Hepatocyte (in vitro differentiated cells): Measurements from ENCODE around the gene PRND.
A peak's percentile ranks its signal among the peaks of the same experiment; 100 is the strongest.

ENCODE experiments used
- EZH2 ChIP-seq: fragments of 200-600 bp; sonication (generic); IDR thresholded peaks from 2 replicates; pipeline ENCODE4 v1.6.1; 2016; ENCODE audit warnings: antibody characterized with exemption, mild to moderate bottlenecking, borderline replicate concordance
- EZH2phosphoT487 ChIP-seq: fragments of 200-600 bp; sonication (generic); IDR thresholded peaks from one replicate; pipeline ENCODE4 v1.6.1; 2018; ENCODE audit warnings: antibody characterized with exemption, mild to moderate bottlenecking, low read depth, moderate library complexity; ENCODE audit not compliant: unreplicated experiment, severe bottlenecking
- TF ChIP-seq, protein P1 (sequence below): fragments of 200-600 bp; sonication (generic); IDR thresholded peaks from 2 replicates; pipeline ENCODE4 v1.5.1; 2016; ENCODE audit warnings: antibody characterized with exemption, mild to moderate bottlenecking; ENCODE audit not compliant: poor library complexity

DNA sequence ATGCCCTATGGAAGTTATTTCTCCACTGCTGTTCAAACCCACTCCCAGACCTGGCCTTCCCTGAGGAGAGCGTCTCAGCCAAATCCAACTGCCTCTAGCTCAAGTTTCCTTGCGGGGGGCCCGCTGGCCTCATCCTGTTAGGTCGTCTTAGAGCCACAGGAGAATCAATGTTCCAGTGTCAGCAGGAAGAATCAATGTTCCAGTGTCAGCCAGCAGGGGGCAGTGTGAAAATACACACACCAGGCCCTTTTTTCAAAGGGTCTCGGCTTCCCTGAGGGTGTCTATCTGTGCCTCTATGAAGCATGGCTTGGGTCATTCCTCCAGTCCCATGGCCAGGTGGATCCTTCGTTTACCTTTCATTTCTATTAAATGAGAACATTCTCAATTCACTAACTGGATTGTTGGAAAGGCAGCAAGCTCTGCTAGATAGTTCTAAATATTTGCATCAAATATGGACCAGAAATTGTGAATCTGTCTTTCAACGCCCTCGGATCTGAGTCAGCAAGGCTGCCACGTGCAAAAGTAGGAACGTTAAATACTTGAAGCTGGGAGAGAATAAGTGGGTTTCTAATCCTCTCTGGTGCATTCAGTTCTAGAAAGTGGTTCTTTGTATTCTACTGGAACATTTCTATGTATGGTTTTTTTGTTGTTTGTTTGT, 19.2 kb downstream of the PRND start:
- TF ChIP-seq, protein P1, sequence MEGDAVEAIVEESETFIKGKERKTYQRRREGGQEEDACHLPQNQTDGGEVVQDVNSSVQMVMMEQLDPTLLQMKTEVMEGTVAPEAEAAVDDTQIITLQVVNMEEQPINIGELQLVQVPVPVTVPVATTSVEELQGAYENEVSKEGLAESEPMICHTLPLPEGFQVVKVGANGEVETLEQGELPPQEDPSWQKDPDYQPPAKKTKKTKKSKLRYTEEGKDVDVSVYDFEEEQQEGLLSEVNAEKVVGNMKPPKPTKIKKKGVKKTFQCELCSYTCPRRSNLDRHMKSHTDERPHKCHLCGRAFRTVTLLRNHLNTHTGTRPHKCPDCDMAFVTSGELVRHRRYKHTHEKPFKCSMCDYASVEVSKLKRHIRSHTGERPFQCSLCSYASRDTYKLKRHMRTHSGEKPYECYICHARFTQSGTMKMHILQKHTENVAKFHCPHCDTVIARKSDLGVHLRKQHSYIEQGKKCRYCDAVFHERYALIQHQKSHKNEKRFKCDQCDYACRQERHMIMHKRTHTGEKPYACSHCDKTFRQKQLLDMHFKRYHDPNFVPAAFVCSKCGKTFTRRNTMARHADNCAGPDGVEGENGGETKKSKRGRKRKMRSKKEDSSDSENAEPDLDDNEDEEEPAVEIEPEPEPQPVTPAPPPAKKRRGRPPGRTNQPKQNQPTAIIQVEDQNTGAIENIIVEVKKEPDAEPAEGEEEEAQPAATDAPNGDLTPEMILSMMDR, result peak; percentile 67
- no peak for TF ChIP-seq EZH2
- no peak for TF ChIP-seq EZH2phosphoT487
